Measurements from ENCODE around the gene G3BP2.
A peak's percentile ranks its signal among the peaks of the same experiment; 100 is the strongest.
"Not testable (repeated sequence)": the region's sequence is repeated elsewhere in the genome, so short reads cannot be mapped to it uniquely, and the experiment has no call there.

Gene G3BP2

GRCh38 chr4:75673027-75673958 is at the start of gene G3BP2:
Gene G3BP2 (minus strand): TSS chr4:75673411. CDS start chr4:75662025, 11,386 bp downstream.
- DNase-seq (ENCODE audit: low read depth): peak; percentile 82

- DNase-seq (ENCODE audit: low read depth): no peak
Observed at GRCh38 chr4:75722417-75722816, 49.2 kb upstream of the G3BP2 start.

DNA sequence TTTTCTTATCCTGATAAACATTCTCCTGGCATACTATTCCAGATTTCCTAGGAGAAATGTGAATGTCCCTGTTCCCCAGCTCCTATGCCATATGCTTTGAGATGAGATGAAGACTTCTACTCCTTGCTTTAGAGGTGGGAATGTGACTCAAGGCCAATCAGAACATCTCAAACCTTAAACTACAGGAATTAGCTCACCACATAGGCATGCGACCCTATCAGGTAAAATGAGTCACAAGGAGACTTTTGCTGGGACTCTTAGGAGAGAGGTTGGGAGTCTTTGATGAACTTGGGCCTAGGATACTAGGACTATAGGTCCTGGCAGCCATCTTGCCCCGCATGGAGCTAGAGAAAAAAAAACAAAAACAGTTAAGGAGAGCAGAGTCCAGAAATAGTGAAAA is 45.3 kb upstream of the G3BP2 start:
- no peak for DNase-seq (ENCODE audit: low read depth)

- DNase-seq (ENCODE audit: low read depth): no peak
Observed at GRCh38 chr4:75717408-75717807, 44.2 kb upstream of the G3BP2 start.

GRCh38 chr4:75716054-75716453 is 42.8 kb upstream of the G3BP2 start:
- not testable (repeated sequence) for DNase-seq (ENCODE audit: low read depth)

DNA sequence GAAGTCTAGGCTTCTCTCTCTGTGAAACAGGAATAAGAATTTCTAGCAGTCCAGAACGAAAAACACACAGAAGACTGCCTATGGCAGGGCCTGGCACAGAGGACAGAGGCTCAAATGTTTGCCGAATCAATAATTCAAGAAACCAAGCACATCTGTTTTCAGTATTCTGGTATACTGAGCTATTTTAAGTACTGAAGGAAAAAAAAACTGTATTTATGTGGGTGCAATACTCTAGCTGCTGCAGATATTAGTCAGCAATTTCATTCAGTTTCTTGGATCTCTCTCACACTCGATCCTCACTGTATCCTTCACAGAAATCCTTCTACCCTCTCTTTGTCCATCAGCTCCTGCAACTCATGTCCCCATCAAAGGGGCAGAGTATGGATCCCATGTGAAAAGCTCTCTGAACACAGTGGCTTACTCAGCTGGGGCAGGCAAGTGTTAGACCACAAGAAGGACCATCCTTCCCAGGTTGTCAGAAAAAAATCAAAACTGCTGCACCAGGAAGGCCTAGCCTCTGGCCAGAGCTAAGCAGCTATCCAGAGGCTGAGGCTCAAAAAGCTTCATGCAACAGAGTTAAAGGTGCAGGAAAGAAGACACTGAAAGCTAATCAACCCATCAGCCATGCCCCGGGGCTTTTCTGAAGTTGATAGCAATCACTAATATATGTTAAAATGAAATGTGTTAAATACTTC is 42.0 kb upstream of the G3BP2 start:
- DNase-seq (ENCODE audit: low read depth): no peak

GRCh38 chr4:75714704-75715103 is 41.5 kb upstream of the G3BP2 start:
- DNase-seq (ENCODE audit: low read depth): no peak

- DNase-seq (ENCODE audit: low read depth): no peak
Observed at GRCh38 chr4:75714011-75714410, 40.8 kb upstream of the G3BP2 start.

GRCh38 chr4:75710246-75710645 is 37.0 kb upstream of the G3BP2 start:
- DNase-seq (ENCODE audit: low read depth): no peak

DNA sequence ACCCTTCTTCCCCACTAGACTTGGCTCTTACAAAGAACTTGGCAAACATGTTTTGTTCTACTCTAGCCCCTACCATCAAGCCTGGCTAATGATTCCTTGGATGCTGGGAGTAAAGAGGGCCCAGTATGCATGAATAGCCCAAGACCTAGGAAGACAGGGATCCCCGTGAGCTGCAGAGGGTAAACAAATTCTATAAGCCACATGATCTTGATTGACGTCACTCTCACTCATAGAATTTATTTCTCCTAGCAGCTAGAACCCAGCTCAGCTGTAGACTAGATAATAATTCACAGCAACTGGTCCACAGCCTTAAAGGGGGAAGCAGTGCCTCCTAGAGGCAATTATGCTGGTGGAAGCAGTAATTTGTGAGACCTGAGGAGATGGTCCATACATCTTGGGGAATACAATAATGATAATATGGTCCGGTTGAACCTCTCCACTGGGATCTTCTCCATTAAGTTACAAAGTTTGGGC is 35.0 kb upstream of the G3BP2 start:
- DNase-seq (ENCODE audit: low read depth): no peak

- DNase-seq (ENCODE audit: low read depth): no peak
Observed at GRCh38 chr4:75705198-75705977, 32.2 kb upstream of the G3BP2 start.

DNA sequence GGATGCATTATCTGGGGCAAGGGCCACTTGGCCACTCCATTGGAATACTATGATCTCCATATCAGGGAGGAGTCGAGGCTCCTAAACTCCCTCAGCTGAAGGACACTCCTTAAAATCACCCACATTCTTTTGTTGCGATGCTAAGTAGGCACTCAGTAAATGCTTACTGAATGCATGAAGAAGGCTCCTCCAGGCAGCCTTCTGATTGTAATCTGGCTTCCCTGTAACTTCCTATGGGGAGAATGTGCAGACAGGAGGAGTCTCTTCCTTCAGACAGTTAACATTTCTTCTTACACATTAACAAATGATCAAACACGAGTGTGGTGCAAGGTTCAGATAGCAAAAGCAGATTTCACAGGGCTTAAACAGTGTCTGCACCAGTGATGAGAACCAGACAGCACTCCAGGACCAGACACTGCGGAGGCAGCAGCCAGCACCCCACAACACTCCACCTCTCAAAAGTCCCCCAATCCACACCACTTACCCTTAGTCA is 29.8 kb upstream of the G3BP2 start:
- DNase-seq (ENCODE audit: low read depth): no peak

- DNase-seq (ENCODE audit: low read depth): no peak
Observed at GRCh38 chr4:75699299-75699698, 26.1 kb upstream of the G3BP2 start.

GRCh38 chr4:75698963-75699228 is 25.7 kb upstream of the G3BP2 start:
- DNase-seq (ENCODE audit: low read depth): no peak

GRCh38 chr4:75698162-75698962 is 25.2 kb upstream of the G3BP2 start:
- no peak for DNase-seq (ENCODE audit: low read depth)

DNA sequence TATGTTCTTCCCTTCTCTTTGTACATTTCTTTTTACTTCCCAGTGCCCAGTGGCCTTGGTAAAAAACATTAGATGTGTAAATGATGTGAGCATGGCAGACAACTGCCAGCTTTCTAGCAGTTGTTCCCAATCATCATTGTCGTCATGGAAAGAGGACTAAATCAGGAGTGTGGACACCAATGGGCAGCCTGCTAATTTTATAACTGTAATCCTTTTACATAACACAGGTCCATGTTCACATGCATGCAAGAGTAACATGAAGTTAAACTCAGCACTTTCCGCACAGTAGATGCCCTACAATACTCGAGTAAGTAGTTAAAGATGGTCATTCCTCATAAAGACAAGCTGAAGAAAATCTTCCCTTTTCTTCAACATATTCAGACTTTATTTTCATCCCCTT is 23.4 kb upstream of the G3BP2 start:
- no peak for DNase-seq (ENCODE audit: low read depth)

DNA sequence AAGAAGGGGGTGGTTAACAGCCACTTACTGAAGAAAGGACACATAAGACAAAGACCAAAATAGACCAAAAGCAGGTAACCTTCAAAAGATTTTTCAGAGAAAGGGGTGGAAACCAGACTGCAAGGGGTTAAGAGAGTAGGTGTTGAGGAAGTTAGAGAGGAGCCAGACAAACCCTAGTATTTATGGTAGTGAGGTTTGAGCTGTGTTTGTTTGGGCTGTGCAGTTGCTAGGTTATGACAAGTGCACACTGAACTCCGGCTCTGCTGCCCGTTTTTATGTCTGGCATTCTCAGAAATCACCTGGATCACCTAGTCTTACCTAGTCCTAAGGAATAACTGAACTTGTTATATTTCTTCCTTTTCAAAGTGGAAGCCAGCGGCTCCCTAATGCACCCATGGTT is 22.9 kb upstream of the G3BP2 start:
- no peak for DNase-seq (ENCODE audit: low read depth)

DNA sequence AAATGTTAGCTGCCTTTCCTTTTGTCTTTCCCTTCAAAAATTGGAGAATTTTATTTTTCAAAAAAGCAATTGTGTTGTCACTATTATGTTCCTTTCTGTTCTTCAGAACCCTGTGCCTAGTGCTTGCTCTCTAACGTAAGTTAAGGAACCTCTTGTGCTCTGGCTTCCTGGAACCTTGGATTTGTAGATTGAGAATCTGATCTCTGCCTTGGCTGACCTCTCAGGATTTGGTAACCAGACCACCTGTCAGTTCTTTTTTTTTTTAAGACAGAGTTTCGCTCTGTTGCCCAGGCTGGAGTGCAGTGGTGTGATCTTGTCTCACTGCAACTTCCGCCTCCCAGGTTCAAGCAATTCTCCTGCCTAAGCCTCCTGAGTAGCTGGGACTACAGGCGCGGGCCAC is 18.9 kb upstream of the G3BP2 start:
- not testable (repeated sequence) for DNase-seq (ENCODE audit: low read depth)

DNA sequence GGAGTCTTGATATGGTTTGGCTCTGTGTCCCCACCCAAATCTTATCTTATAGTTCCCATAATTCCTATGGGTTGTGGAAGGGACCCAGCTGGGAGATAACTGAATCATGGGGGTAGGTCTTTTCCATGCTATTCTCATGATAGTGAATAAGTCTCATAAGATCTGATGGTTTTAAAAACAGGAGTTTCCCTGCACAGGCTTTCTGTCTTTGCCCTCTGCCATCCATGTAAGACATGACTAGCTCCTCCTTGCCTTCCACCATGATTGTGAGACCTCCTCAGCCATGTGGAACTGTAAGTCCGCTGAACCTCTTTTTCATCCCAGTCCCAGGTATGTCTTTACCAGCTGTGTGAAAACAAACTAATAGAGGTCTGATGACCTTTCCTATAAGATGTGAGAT is 13.9 kb upstream of the G3BP2 start:
- not testable (repeated sequence) for DNase-seq (ENCODE audit: low read depth)

GRCh38 chr4:75686346-75686745 is 13.1 kb upstream of the G3BP2 start:
- no peak for DNase-seq (ENCODE audit: low read depth)

DNA sequence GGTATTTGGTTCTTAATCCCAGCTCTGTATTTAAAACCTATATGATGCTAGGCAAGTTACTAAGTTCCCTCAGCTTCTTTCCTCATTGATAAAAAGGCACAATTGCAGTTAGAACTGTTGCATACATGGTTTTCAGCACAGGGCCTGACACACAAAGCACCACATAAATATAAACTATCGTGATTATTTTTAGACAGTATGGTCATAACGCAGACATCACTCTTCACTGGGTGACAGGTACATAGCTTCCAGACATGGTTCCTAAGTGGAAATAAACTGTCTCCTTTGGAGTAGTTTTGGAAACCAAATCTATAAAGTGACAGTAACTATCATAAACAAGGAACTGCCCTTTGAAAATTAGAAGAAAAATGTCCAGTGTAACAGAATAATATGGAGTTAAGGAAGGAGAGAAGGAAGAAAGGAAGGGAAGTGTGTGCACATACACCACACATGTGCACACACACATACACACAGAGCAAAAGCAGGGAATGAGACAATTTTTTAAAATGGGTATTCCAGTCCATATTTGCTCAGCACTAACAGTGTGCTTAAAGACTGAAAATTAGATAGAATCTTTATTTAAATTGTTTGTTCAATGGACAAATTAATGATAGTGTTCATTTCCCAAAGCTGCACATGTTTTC is 12.5 kb upstream of the G3BP2 start:
- DNase-seq (ENCODE audit: low read depth): no peak
